GM12878 (cell line): ENCODE results near the gene RFX1. TPM values are rescaled to one million over a fixed set of nuclear protein-coding genes. Genes with fewer than 3 reads are reported as not detected.

Source experiments
- BHLHE40 ChIP-seq, 2 experiments: fragments of 450-650 bp in 1 of 2; IDR thresholded peaks; 2 replicates each; pipeline ENCODE4 v1.6.1; 2011 to 2017; ENCODE audit warnings: low read depth in 2 of 2, borderline replicate concordance in 1 of 2, improper control_type of control experiment in 1 of 2, low read length in 1 of 2, mild to moderate bottlenecking in 1 of 2
- CREB1 ChIP-seq: IDR thresholded peaks from 2 replicates; pipeline ENCODE4 v1.6.1; 2012; ENCODE audit warnings: low read depth, mild to moderate bottlenecking, inconsistent platforms
- DPF2 ChIP-seq: fragments of 450-650 bp; IDR thresholded peaks from 2 replicates; pipeline ENCODE4 v1.6.1; 2017; ENCODE audit warnings: mild to moderate bottlenecking
- GATAD2B ChIP-seq: fragments of 450-650 bp; conservative IDR thresholded peaks from 2 replicates; pipeline ENCODE4 v1.6.1; 2017; ENCODE audit warnings: low read depth, mild to moderate bottlenecking, moderate library complexity
- IKZF2 ChIP-seq, 2 experiments: fragments of 450-650 bp; IDR thresholded peaks; 2 replicates each; pipeline ENCODE4 v1.6.1; 2017; ENCODE audit warnings: mild to moderate bottlenecking in 2 of 2, moderate library complexity in 2 of 2
- IRF4 ChIP-seq: IDR thresholded peaks from 2 replicates; pipeline ENCODE4 v1.6.1; 2011; ENCODE audit warnings: low read depth, low read length
- KLF5 ChIP-seq: fragments of 450-650 bp; IDR thresholded peaks from 2 replicates; pipeline ENCODE4 v1.6.1; 2014; ENCODE audit warnings: mild to moderate bottlenecking; ENCODE audit not compliant: partially characterized antibody
- NBN ChIP-seq: fragments of 450-650 bp; IDR thresholded peaks from 2 replicates; pipeline ENCODE4 v1.6.1; 2016
- NFYB ChIP-seq: IDR thresholded peaks from 2 replicates; pipeline ENCODE4 v1.6.1; 2011; ENCODE audit warnings: low read depth, mild to moderate bottlenecking, low read length, improper control_type of control experiment, moderate library complexity; ENCODE audit not compliant: insufficient read depth
- NR2F1 ChIP-seq: fragments of 450-650 bp; conservative IDR thresholded peaks from 2 replicates; pipeline ENCODE4 v1.6.1; 2017; ENCODE audit warnings: mild to moderate bottlenecking
- POU2F2 ChIP-seq: IDR thresholded peaks from 3 replicates; pipeline ENCODE4 v1.6.1; 2011; ENCODE audit warnings: low read depth, mild to moderate bottlenecking, low read length, borderline replicate concordance
- RB1 ChIP-seq: fragments of 450-650 bp; formaldehyde crosslinking; IDR thresholded peaks from 2 replicates; pipeline ENCODE4 v1.6.1; 2017; ENCODE audit warnings: mild to moderate bottlenecking, borderline replicate concordance
- RUNX3 ChIP-seq: IDR thresholded peaks from 2 replicates; pipeline ENCODE4 v1.6.1; 2012; ENCODE audit warnings: low read length, inconsistent platforms
- SMAD1 ChIP-seq: fragments of 450-650 bp; IDR thresholded peaks from 2 replicates; pipeline ENCODE4 v1.6.1; 2018; ENCODE audit warnings: mild to moderate bottlenecking, low read depth; ENCODE audit not compliant: partially characterized antibody
- SP1 ChIP-seq: IDR thresholded peaks from one replicate; pipeline ENCODE4 v1.6.1; 2011; ENCODE audit warnings: low read depth, low read length
- SREBF2 ChIP-seq: IDR thresholded peaks from 2 replicates; pipeline ENCODE4 v1.6.1; 2012; ENCODE audit warnings: mild to moderate bottlenecking, low read length
- TAF1 ChIP-seq: IDR thresholded peaks from 2 replicates; pipeline ENCODE4 v1.6.1; 2011; ENCODE audit warnings: mild to moderate bottlenecking, low read depth, low read length, borderline replicate concordance
- YBX1 ChIP-seq: fragments of 450-650 bp; IDR thresholded peaks from 2 replicates; pipeline ENCODE4 v1.6.1; 2016; ENCODE audit warnings: antibody characterized with exemption
- polyA plus RNA-seq, 11 experiments: library from polyadenylated mRNA; depleted of rRNA in 4 of 11; unstranded in 6 of 11; stranded (reverse) in 5 of 11; fragments of >200 nt; fragmentation: Nextera tagmentation in 4 of 11; fragmentation: Illumina TruSeq in 1 of 11; extraction: Ambion mirVana in 4 of 11; extraction: Trizol in 1 of 11; gene quantifications; 1 replicate in 1 of 11; 2 replicates in 10 of 11; pipeline versions ENCODE4 v1.2.1 to v1.2.3, GENCODE V29; 2011 to 2016; ENCODE audit warnings: inconsistent platforms in 2 of 11, missing spikeins in 2 of 11, low read depth in 1 of 11
- total RNA-seq, 4 experiments: library from RNA; depleted of rRNA in 3 of 4; stranded (reverse); fragments of >200 nt in 3 of 4; fragmentation: Illumina TruSeq in 1 of 4; extraction: Trizol in 1 of 4; gene quantifications; 2 replicates each; pipeline versions ENCODE4 v1.2.1 to v1.2.3, GENCODE V29; 2013 to 2021
- TF ChIP-seq, protein P1 (sequence below): fragments of 450-650 bp; IDR thresholded peaks from 2 replicates; pipeline ENCODE4 v1.6.1; 2017; ENCODE audit warnings: mild to moderate bottlenecking, moderate library complexity
- TF ChIP-seq, protein P2 (sequence below): fragments of 450-650 bp; IDR thresholded peaks from 2 replicates; pipeline ENCODE4 v1.6.1; 2017; ENCODE audit warnings: mild to moderate bottlenecking, low read depth, inconsistent platforms; ENCODE audit not compliant: poor library complexity, severe bottlenecking
- TF ChIP-seq, protein P3 (sequence below): IDR thresholded peaks from 2 replicates; pipeline ENCODE4 v1.6.1; 2012; ENCODE audit warnings: improper control_type of control experiment, low read depth, low read length; ENCODE audit not compliant: insufficient replicate concordance

RFX1 gene
- total and polyA plus RNA-seq, 10 of the 15 experiments (the other 5 are each of a cell fraction or from before 2014, with no cell fraction given) = 0.05 to 11.0 (median 1.5) TPM

DNA sequence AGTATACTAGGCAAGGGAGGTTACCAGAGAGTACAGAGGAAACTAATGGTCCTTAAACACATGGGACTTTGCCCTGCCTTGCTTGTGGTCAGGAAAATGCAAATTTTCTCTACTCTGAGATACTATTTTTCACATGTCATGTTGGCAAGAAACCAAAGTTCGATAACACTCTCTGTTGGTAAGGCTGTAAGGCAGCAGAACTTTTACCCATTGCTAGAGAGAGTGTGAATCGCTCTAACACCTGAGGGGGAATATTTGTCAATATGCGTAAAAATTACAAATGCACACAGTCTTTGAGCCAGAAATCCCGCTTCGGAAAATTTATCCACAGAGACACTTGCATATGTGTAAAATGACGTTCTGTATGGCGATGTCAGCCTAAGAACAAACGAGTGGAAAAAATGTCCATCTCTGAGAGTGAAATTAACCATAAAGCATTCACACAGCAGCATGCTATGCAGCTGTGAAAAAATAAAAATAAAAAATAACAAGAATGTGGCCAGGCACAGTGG, 9.5 kb upstream of the RFX1 start (continued):
- TF ChIP-seq, protein P1, sequence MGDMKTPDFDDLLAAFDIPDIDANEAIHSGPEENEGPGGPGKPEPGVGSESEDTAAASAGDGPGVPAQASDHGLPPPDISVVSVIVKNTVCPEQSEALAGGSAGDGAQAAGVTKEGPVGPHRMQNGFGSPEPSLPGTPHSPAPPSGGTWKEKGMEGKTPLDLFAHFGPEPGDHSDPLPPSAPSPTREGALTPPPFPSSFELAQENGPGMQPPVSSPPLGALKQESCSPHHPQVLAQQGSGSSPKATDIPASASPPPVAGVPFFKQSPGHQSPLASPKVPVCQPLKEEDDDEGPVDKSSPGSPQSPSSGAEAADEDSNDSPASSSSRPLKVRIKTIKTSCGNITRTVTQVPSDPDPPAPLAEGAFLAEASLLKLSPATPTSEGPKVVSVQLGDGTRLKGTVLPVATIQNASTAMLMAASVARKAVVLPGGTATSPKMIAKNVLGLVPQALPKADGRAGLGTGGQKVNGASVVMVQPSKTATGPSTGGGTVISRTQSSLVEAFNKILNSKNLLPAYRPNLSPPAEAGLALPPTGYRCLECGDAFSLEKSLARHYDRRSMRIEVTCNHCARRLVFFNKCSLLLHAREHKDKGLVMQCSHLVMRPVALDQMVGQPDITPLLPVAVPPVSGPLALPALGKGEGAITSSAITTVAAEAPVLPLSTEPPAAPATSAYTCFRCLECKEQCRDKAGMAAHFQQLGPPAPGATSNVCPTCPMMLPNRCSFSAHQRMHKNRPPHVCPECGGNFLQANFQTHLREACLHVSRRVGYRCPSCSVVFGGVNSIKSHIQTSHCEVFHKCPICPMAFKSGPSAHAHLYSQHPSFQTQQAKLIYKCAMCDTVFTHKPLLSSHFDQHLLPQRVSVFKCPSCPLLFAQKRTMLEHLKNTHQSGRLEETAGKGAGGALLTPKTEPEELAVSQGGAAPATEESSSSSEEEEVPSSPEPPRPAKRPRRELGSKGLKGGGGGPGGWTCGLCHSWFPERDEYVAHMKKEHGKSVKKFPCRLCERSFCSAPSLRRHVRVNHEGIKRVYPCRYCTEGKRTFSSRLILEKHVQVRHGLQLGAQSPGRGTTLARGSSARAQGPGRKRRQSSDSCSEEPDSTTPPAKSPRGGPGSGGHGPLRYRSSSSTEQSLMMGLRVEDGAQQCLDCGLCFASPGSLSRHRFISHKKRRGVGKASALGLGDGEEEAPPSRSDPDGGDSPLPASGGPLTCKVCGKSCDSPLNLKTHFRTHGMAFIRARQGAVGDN = peak; percentile 72
- TF ChIP-seq RUNX3 (peak; percentile 95), POU2F2 (peak; percentile 99), SMAD1 (peak; percentile 93), NR2F1 (peak; percentile 7; the same call in 1 of the 2 replicates), GATAD2B (peak; percentile 58; the same call in 1 of the 2 replicates), YBX1 (no peak), KLF5 (peak; percentile 31), NBN (peak; percentile 80), IRF4 (no peak), TAF1 (no peak), NFYB (no peak), DPF2 (peak; percentile 85), CREB1 (no peak), SREBF2 (no peak), SP1 (peak; percentile 54), BHLHE40 (IDR thresholded peaks at IDR 0.05; ENCODE audit: borderline replicate concordance in 1 of 2, low read depth in 2 of 2, low read length in 1 of 2) (peak; percentile 76 to 80), RB1 (peak; percentile 45; the same call in 1 of the 2 replicates), IKZF2 (IDR thresholded peaks at IDR 0.05) (peak; percentile 85 to 90)
- TF ChIP-seq, protein P2, sequence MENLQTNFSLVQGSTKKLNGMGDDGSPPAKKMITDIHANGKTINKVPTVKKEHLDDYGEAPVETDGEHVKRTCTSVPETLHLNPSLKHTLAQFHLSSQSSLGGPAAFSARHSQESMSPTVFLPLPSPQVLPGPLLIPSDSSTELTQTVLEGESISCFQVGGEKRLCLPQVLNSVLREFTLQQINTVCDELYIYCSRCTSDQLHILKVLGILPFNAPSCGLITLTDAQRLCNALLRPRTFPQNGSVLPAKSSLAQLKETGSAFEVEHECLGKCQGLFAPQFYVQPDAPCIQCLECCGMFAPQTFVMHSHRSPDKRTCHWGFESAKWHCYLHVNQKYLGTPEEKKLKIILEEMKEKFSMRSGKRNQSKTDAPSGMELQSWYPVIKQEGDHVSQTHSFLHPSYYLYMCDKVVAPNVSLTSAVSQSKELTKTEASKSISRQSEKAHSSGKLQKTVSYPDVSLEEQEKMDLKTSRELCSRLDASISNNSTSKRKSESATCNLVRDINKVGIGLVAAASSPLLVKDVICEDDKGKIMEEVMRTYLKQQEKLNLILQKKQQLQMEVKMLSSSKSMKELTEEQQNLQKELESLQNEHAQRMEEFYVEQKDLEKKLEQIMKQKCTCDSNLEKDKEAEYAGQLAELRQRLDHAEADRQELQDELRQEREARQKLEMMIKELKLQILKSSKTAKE = peak; percentile 88
- TF ChIP-seq, protein P3, sequence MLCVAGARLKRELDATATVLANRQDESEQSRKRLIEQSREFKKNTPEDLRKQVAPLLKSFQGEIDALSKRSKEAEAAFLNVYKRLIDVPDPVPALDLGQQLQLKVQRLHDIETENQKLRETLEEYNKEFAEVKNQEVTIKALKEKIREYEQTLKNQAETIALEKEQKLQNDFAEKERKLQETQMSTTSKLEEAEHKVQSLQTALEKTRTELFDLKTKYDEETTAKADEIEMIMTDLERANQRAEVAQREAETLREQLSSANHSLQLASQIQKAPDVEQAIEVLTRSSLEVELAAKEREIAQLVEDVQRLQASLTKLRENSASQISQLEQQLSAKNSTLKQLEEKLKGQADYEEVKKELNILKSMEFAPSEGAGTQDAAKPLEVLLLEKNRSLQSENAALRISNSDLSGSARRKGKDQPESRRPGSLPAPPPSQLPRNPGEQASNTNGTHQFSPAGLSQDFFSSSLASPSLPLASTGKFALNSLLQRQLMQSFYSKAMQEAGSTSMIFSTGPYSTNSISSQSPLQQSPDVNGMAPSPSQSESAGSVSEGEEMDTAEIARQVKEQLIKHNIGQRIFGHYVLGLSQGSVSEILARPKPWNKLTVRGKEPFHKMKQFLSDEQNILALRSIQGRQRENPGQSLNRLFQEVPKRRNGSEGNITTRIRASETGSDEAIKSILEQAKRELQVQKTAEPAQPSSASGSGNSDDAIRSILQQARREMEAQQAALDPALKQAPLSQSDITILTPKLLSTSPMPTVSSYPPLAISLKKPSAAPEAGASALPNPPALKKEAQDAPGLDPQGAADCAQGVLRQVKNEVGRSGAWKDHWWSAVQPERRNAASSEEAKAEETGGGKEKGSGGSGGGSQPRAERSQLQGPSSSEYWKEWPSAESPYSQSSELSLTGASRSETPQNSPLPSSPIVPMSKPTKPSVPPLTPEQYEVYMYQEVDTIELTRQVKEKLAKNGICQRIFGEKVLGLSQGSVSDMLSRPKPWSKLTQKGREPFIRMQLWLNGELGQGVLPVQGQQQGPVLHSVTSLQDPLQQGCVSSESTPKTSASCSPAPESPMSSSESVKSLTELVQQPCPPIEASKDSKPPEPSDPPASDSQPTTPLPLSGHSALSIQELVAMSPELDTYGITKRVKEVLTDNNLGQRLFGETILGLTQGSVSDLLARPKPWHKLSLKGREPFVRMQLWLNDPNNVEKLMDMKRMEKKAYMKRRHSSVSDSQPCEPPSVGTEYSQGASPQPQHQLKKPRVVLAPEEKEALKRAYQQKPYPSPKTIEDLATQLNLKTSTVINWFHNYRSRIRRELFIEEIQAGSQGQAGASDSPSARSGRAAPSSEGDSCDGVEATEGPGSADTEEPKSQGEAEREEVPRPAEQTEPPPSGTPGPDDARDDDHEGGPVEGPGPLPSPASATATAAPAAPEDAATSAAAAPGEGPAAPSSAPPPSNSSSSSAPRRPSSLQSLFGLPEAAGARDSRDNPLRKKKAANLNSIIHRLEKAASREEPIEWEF = peak; percentile 85
